Activated CD4-positive, alpha-beta T cell treated with anti-CD3 and anti-CD28 coated beads, Interleukin-2, amount 10 ng/mL, durations not matched to agents 7 days and 5 days (primary cell): ENCODE measurements around the gene MPRIP. TPM values are rescaled to one million over a fixed set of nuclear protein-coding genes. Genes with fewer than 3 reads are reported as not detected.
"Not testable (repeated sequence)": the region's sequence is repeated elsewhere in the genome, so short reads cannot be mapped to it uniquely, and the experiment has no call there.

Experiments
- CTCF ChIA-PET: fragments of 350-600 bp; sonication (Branson Sonifier 250); formaldehyde crosslinking; loops from one replicate; lab custom pipeline; 2021; ENCODE audit warnings: antibody characterized with exemption; lab: Charles Lee
- POLR2A ChIA-PET: fragments of 350-600 bp; sonication (Branson Sonifier 250); formaldehyde crosslinking; loops from one replicate; lab custom pipeline; 2021; ENCODE audit warnings: antibody characterized with exemption; lab: Charles Lee
- DNase-seq: peaks from one replicate; pipeline ENCODE4 v3.0.0-alpha.2; 2020
- H3K27ac Mint-ChIP-seq: one replicate; pipeline ENCODE4 v1.8.0; 2021; ENCODE audit warnings: mild to moderate bottlenecking, moderate library complexity, mixed read lengths
- H3K27me3 Mint-ChIP-seq: one replicate; pipeline ENCODE4 v1.8.0; 2021; ENCODE audit warnings: mixed read lengths
- H3K36me3 Mint-ChIP-seq: one replicate; pipeline ENCODE4 v1.8.0; 2021; ENCODE audit warnings: low read depth, mixed read lengths
- H3K4me1 Mint-ChIP-seq: one replicate; pipeline ENCODE4 v1.8.0; 2021; ENCODE audit warnings: mixed read lengths
- H3K4me3 Mint-ChIP-seq: one replicate; pipeline ENCODE4 v1.8.0; 2021; ENCODE audit warnings: mild to moderate bottlenecking, moderate library complexity, mixed read lengths
- H3K9me3 Mint-ChIP-seq: one replicate; pipeline ENCODE4 v1.8.0; 2021; ENCODE audit warnings: mixed read lengths
- total RNA-seq, 2 experiments: library from RNA; stranded (reverse); gene quantifications; one replicate each; pipeline ENCODE4 v1.2.3, GENCODE V29; 2021

Gene MPRIP
- total RNA-seq: 100 to 1,000 TPM; 234 to 261 TPM

GRCh38 chr17:17042384-17042736 is at the start of gene MPRIP:
TSS of gene MPRIP (plus strand) at chr17:17042457. CDS start at chr17:17042849, 392 bp downstream.
- POLR2A ChIA-PET: no interaction called here
- Mint-ChIP-seq H3K27me3 (no peaks in the 10 kb centered on the region), H3K27ac (peak within 1 kb of the TSS; percentile 84), H3K36me3 (peaks cover 4% of the 10 kb centered on the region), H3K4me3 (peak within 1 kb of the TSS; percentile 97), H3K9me3 (peaks cover 3% of the 10 kb centered on the region), H3K4me1 (peaks cover 46% of the 10 kb centered on the region)
- CTCF ChIA-PET: interaction anchor here (0.6 to 1.4 kb wide), 4 partner anchors 9 to 238 kb away, joined by 3 read pairs; partner anchors contain the start of gene COPS3
- no peak for DNase-seq

GRCh38 chr17:16994631-16995030 is 47.6 kb upstream of the MPRIP start:
- Mint-ChIP-seq H3K27me3 (peaks cover 5% of the 10 kb centered on the region), H3K36me3 (no peaks in the 10 kb centered on the region), H3K4me3 (no peak overlapping the region), H3K27ac (no peak overlapping the region), H3K9me3 (no peaks in the 10 kb centered on the region), H3K4me1 (peaks cover 20% of the 10 kb centered on the region)
- DNase-seq: no peak
- POLR2A ChIA-PET: no interaction called here
- CTCF ChIA-PET: interaction anchor here (1.0 kb wide), 1 partner anchor 13 kb away, joined by 4 read pairs; no protein-coding TSS in a partner anchor

- Mint-ChIP-seq H3K27me3 (peaks cover 5% of the 10 kb centered on the region), H3K4me3 (no peak overlapping the region), H3K27ac (no peak overlapping the region), H3K9me3 (no peaks in the 10 kb centered on the region), H3K4me1 (peaks cover 7% of the 10 kb centered on the region), H3K36me3 (no peaks in the 10 kb centered on the region)
- DNase-seq: no peak
- ChIA-PET POLR2A (no interaction called here), CTCF (no interaction called here)
Measured at GRCh38 chr17:16995930-16996329, 46.3 kb upstream of the MPRIP start.

- CTCF ChIA-PET: interaction anchor here (0.5 kb wide), 1 partner anchor 638 kb away, joined by 7 read pairs; no protein-coding TSS in a partner anchor
- H3K9me3 Mint-ChIP-seq, H3K36me3 Mint-ChIP-seq, H3K4me3 Mint-ChIP-seq, H3K27ac Mint-ChIP-seq, H3K4me1 Mint-ChIP-seq, DNase-seq, H3K27me3 Mint-ChIP-seq, POLR2A ChIA-PET: not testable (repeated sequence)
Measured at GRCh38 chr17:16996726-16997125, 45.5 kb upstream of the MPRIP start.

- Mint-ChIP-seq H3K9me3 (no peaks in the 10 kb centered on the region), H3K4me3 (no peak overlapping the region), H3K27me3 (peaks cover 5% of the 10 kb centered on the region), H3K36me3 (no peaks in the 10 kb centered on the region), H3K4me1 (peaks cover 4% of the 10 kb centered on the region), H3K27ac (no peak overlapping the region)
- DNase-seq: no peak
- ChIA-PET CTCF (interaction anchor here (0.5 kb wide), 1 partner anchor 276 kb away, joined by 3 read pairs; no protein-coding TSS in a partner anchor), POLR2A (no interaction called here)
Measured at GRCh38 chr17:16997514-16998429, 44.5 kb upstream of the MPRIP start.

GRCh38 chr17:16999931-17000625 is 42.2 kb upstream of the MPRIP start:
- Mint-ChIP-seq H3K27ac (no peak overlapping the region), H3K9me3 (no peaks in the 10 kb centered on the region), H3K4me3 (no peak overlapping the region), H3K4me1 (peaks cover 4% of the 10 kb centered on the region), H3K27me3 (no peaks in the 10 kb centered on the region), H3K36me3 (no peaks in the 10 kb centered on the region)
- ChIA-PET POLR2A (no interaction called here), CTCF (interaction anchor here (0.6 to 1.1 kb wide), 4 partner anchors 11 to 1170 kb away, joined by 3 read pairs; no protein-coding TSS in a partner anchor)
- no peak for DNase-seq

- H3K9me3 Mint-ChIP-seq: no peaks in the 10 kb centered on the region
- ChIA-PET POLR2A (no interaction called here), CTCF (interaction anchor here (1.0 to 1.1 kb wide), 3 partner anchors 12 to 50 kb away, joined by 3 read pairs; no protein-coding TSS in a partner anchor)
- H3K27ac Mint-ChIP-seq: no peak overlapping the region
- DNase-seq: no peak
- no peaks in the 10 kb centered on the region for H3K36me3 Mint-ChIP-seq
- peaks cover 4% of the 10 kb centered on the region for H3K4me1 Mint-ChIP-seq
- H3K4me3 Mint-ChIP-seq: no peak overlapping the region
- H3K27me3 Mint-ChIP-seq: peaks cover 3% of the 10 kb centered on the region
Measured at GRCh38 chr17:17001076-17001777, 41.0 kb upstream of the MPRIP start.

- ChIA-PET POLR2A (interaction anchor here (0.7 kb wide), 1 partner anchor 194 kb away, joined by 7 read pairs; no protein-coding TSS in a partner anchor), CTCF (no interaction called here)
- no peak overlapping the region for H3K27ac Mint-ChIP-seq
- peaks cover 4% of the 10 kb centered on the region for H3K4me1 Mint-ChIP-seq
- H3K36me3 Mint-ChIP-seq: no peaks in the 10 kb centered on the region
- H3K4me3 Mint-ChIP-seq: no peak overlapping the region
- H3K27me3 Mint-ChIP-seq: peaks cover 3% of the 10 kb centered on the region
- peak; percentile 78 for DNase-seq
- H3K9me3 Mint-ChIP-seq: no peaks in the 10 kb centered on the region
Measured at GRCh38 chr17:17001874-17002520, 40.3 kb upstream of the MPRIP start.

GRCh38 chr17:17002731-17003715 is 39.2 kb upstream of the MPRIP start:
- H3K36me3 Mint-ChIP-seq, H3K27ac Mint-ChIP-seq, H3K4me1 Mint-ChIP-seq, H3K4me3 Mint-ChIP-seq, H3K27me3 Mint-ChIP-seq, H3K9me3 Mint-ChIP-seq, DNase-seq, CTCF ChIA-PET: not testable (repeated sequence)
- POLR2A ChIA-PET: interaction anchor here (0.7 kb wide), 1 partner anchor 193 kb away, joined by 7 read pairs; no protein-coding TSS in a partner anchor

GRCh38 chr17:17004251-17004996 is 37.8 kb upstream of the MPRIP start:
- Mint-ChIP-seq H3K4me3 (no peak overlapping the region), H3K27me3 (peaks cover 3% of the 10 kb centered on the region), H3K36me3 (no peaks in the 10 kb centered on the region), H3K27ac (no peak overlapping the region), H3K4me1 (peaks cover 4% of the 10 kb centered on the region), H3K9me3 (no peaks in the 10 kb centered on the region)
- CTCF ChIA-PET: interaction anchor here (0.8 kb wide), 1 partner anchor 15 kb away, joined by 3 read pairs; no protein-coding TSS in a partner anchor
- POLR2A ChIA-PET: no interaction called here
- DNase-seq: no peak
